ENCODE data around the gene ASCL3. TPM values are rescaled to one million over a fixed set of nuclear protein-coding genes. Genes with fewer than 3 reads are reported as not detected.
"Not testable (repeated sequence)": the region's sequence is repeated elsewhere in the genome, so short reads cannot be mapped to it uniquely, and the experiment has no call there.

ASCL3 gene
- polyA plus RNA-seq, 1 donor from 2014 or later: not detected

GRCh38 chr11:8937159-8937558, 5.7 kb downstream of the ASCL3 start:
- TF ChIP-seq REST (IDR thresholded peaks at IDR 0.05; ENCODE audit: borderline replicate concordance) (no peak), SMC3 (conservative IDR thresholded peaks at IDR 0.05; ENCODE audit: poor library complexity) (no peak), TAF1 (IDR thresholded peaks at IDR 0.05; ENCODE audit: low read depth) (no peak), EP300 (conservative IDR thresholded peaks at IDR 0.05; ENCODE audit: poor library complexity, severe bottlenecking) (no peak), POLR2AphosphoS5 (IDR thresholded peaks at IDR 0.05) (no peak), RAD21 (conservative IDR thresholded peaks at IDR 0.05) (no peak), CTCF (IDR thresholded peaks at IDR 0.05; ENCODE audit: poor library complexity, severe bottlenecking) (no peak), MXI1 (conservative IDR thresholded peaks at IDR 0.05; ENCODE audit: poor library complexity, severe bottlenecking) (no peak), EZH2 (IDR thresholded peaks at IDR 0.05; ENCODE audit: borderline replicate concordance, insufficient read depth, low read length, poor library complexity, severe bottlenecking) (no peak)
- H3K27ac ChIP-seq (ENCODE audit: low read length): no peak overlapping the region
- no peaks in the 10 kb centered on the region for H3K9me2 ChIP-seq (ENCODE audit: insufficient read depth, low read length)
- no peak overlapping the region for H2AFZ ChIP-seq (ENCODE audit: low read depth, low read length)
- H3K4me2 ChIP-seq (ENCODE audit: low read length): no peak overlapping the region
- no peaks in the 10 kb centered on the region for H3K79me2 ChIP-seq (replicated peaks; ENCODE audit: insufficient read depth, low read length)
- no peak overlapping the region for H3K4me3 ChIP-seq (ENCODE audit: low read length)
- H3F3A ChIP-seq (ENCODE audit: insufficient read depth, low read length, poor library complexity, severe bottlenecking): no peaks in the 10 kb centered on the region
- H3K27me3 ChIP-seq (ENCODE audit: insufficient read depth, low read depth, low read length): no peaks in the 10 kb centered on the region
- no peak overlapping the region for H3K9ac ChIP-seq (ENCODE audit: low read length)
- no peaks in the 10 kb centered on the region for H3K9me3 ChIP-seq (ENCODE audit: low read length)
- H3K36me3 ChIP-seq (ENCODE audit: insufficient read depth, low read length): no peaks in the 10 kb centered on the region
- H4K20me1 ChIP-seq (ENCODE audit: insufficient read depth): no peaks in the 10 kb centered on the region

GRCh38 chr11:8935789-8936188, 7.0 kb downstream of the ASCL3 start:
- H3K4me3 ChIP-seq (ENCODE audit: low read length); H3K4me2 ChIP-seq (ENCODE audit: low read length); H3F3A ChIP-seq (ENCODE audit: insufficient read depth, low read length, poor library complexity, severe bottlenecking); H3K27ac ChIP-seq (ENCODE audit: low read length); H3K79me2 ChIP-seq (replicated peaks; ENCODE audit: insufficient read depth, low read length); H2AFZ ChIP-seq (ENCODE audit: low read depth, low read length); H3K9me3 ChIP-seq (ENCODE audit: low read length); H3K9me2 ChIP-seq (ENCODE audit: insufficient read depth, low read length); H4K20me1 ChIP-seq (ENCODE audit: insufficient read depth); H3K36me3 ChIP-seq (ENCODE audit: insufficient read depth, low read length); H3K9ac ChIP-seq (ENCODE audit: low read length); H3K27me3 ChIP-seq (ENCODE audit: insufficient read depth, low read depth, low read length): not testable (repeated sequence)
